Keratinocyte (primary cell): ENCODE data around the gene FOXRED2. TPM values are rescaled to one million over a fixed set of nuclear protein-coding genes. Genes with fewer than 3 reads are reported as not detected.
"Not testable (repeated sequence)": the region's sequence is repeated elsewhere in the genome, so short reads cannot be mapped to it uniquely, and the experiment has no call there.

ENCODE experiments used
- DNase-seq: peaks from one replicate; pipeline ENCODE4 v3.0.0-alpha.2; 2011; ENCODE audit warnings: low read depth, missing footprints, low spot score
- FAIRE-seq: peaks from 2 replicates; lab custom pipeline; 2011; peaks lifted over from hg19 to GRCh38; lab: Jason Lieb, UNC
- H2AFZ ChIP-seq: 2 replicates; pipeline ENCODE4 v1.6.0; 2012; ENCODE audit warnings: low read length, control low read depth, inconsistent platforms; ENCODE audit not compliant: control insufficient read depth
- H3K27ac ChIP-seq: 2 replicates; pipeline ENCODE4 v1.5.1; 2011; ENCODE audit warnings: low read length; ENCODE audit not compliant: control insufficient read depth, insufficient read depth
- H3K27me3 ChIP-seq: 3 replicates; pipeline ENCODE4 v1.6.0; 2011; ENCODE audit warnings: low read length; ENCODE audit not compliant: control insufficient read depth, insufficient read depth; ENCODE audit errors: extremely low read depth
- H3K36me3 ChIP-seq, 2 experiments: 2 replicates in 1 of 2; 3 replicates in 1 of 2; pipeline ENCODE4 v1.5.1; 2011; ENCODE audit warnings: low read length in 2 of 2, mild to moderate bottlenecking in 1 of 2; ENCODE audit not compliant: control insufficient read depth in 2 of 2, insufficient read depth in 2 of 2; ENCODE audit errors: extremely low read depth in 1 of 2
- H3K4me1 ChIP-seq: 3 replicates; pipeline ENCODE4 v1.5.1; 2011; ENCODE audit warnings: low read length; ENCODE audit not compliant: control insufficient read depth, insufficient read depth; ENCODE audit errors: extremely low read depth
- H3K4me2 ChIP-seq: 3 replicates; pipeline ENCODE4 v1.6.0; 2011; ENCODE audit warnings: low read depth, low read length; ENCODE audit not compliant: control insufficient read depth, insufficient read depth; ENCODE audit errors: extremely low read depth
- H3K4me3 ChIP-seq, 3 experiments: fragments of 200-600 bp in 1 of 3; sonication (generic) in 1 of 3; 2 replicates in 2 of 3; 3 replicates in 1 of 3; pipeline ENCODE4 v1.5.1; 2011 to 2016; ENCODE audit warnings: low read length in 3 of 3, mild to moderate bottlenecking in 3 of 3, control low read depth in 2 of 3, inconsistent platforms in 1 of 3, low read depth in 1 of 3, mixed read lengths in 1 of 3, mixed run types in 1 of 3, moderate library complexity in 1 of 3; ENCODE audit not compliant: control insufficient read depth in 2 of 3, insufficient read depth in 2 of 3; ENCODE audit errors: extremely low read depth in 1 of 3
- H3K79me2 ChIP-seq: 2 replicates; pipeline ENCODE4 v1.6.0; 2012; ENCODE audit warnings: low read length; ENCODE audit not compliant: control insufficient read depth, insufficient read depth
- H3K9ac ChIP-seq: 3 replicates; pipeline ENCODE4 v1.6.0; 2011; ENCODE audit warnings: low read length; ENCODE audit not compliant: control insufficient read depth, insufficient read depth; ENCODE audit errors: extremely low read depth
- H3K9me1 ChIP-seq: 3 replicates; pipeline ENCODE4 v1.6.0; 2011; ENCODE audit warnings: low read length; ENCODE audit not compliant: control insufficient read depth, insufficient read depth; ENCODE audit errors: extremely low read depth
- H3K9me3 ChIP-seq: 2 replicates; pipeline ENCODE4 v1.5.1; 2012; ENCODE audit warnings: low read depth, low read length; ENCODE audit not compliant: control insufficient read depth
- H4K20me1 ChIP-seq: 3 replicates; pipeline ENCODE4 v1.6.0; 2011; ENCODE audit warnings: low read length; ENCODE audit not compliant: control insufficient read depth, insufficient read depth; ENCODE audit errors: extremely low read depth
- CTCF ChIP-seq, 3 experiments: IDR thresholded peaks in 1 of 3; conservative IDR thresholded peaks in 1 of 3; optimal IDR thresholded peaks in 1 of 3; 2 replicates in 2 of 3; 3 replicates in 1 of 3; pipeline versions ENCODE3 to v1.5.1; 2011; ENCODE audit warnings: low read length in 3 of 3, mild to moderate bottlenecking in 3 of 3, moderate library complexity in 2 of 3, control low read depth in 1 of 3, inconsistent platforms in 1 of 3; ENCODE audit not compliant: insufficient read depth in 2 of 3; ENCODE audit errors: extremely low read depth in 1 of 3
- EZH2 ChIP-seq: IDR thresholded peaks from one replicate; pipeline ENCODE4 v1.6.1; 2012; ENCODE audit warnings: inconsistent platforms, mild to moderate bottlenecking, low read length, moderate library complexity
- dilution Hi-C: fragments of 300-500 bp; cut with MboI; formaldehyde crosslinking; loops from one replicate; pipeline ENCODE4 v1.7.0; 2020; ENCODE audit warnings: low sequenced_read_pairs; ENCODE audit not compliant: extremely low pct_ligation_motif_present
- polyA plus RNA-seq, 5 experiments: library from polyadenylated mRNA; depleted of rRNA in 3 of 5; stranded (reverse) in 3 of 5; stranded (forward) in 1 of 5; unstranded in 1 of 5; fragments of >200 nt; gene quantifications; 1 replicate in 1 of 5; 2 replicates in 3 of 5; 3 replicates in 1 of 5; pipeline versions ENCODE4 v1.2.1 to v1.2.3, GENCODE V29; 2011 to 2012; ENCODE audit warnings: missing spikeins in 2 of 5, low read depth in 1 of 5, low replicate concordance in 1 of 5

Gene FOXRED2
- polyA plus RNA-seq, 1 donor (not counting 4 experiments of a cell fraction or from before 2014, with no cell fraction given) = 0.71 TPM

GRCh38 chr22:36522662-36523061, 15.8 kb upstream of the FOXRED2 start:
- Histone ChIP-seq H3K36me3 (peaks cover 60 to 88% of the 10 kb centered on the region in 2 experiments), H3K9ac (no peak overlapping the region), H3K9me1 (no peaks in the 10 kb centered on the region), H3K27ac (no peak overlapping the region), H3K79me2 (peaks cover 49% of the 10 kb centered on the region), H3K9me3 (no peaks in the 10 kb centered on the region), H4K20me1 (peaks cover 17% of the 10 kb centered on the region), H3K4me2 (no peak overlapping the region), H2AFZ (no peak overlapping the region), H3K4me3 (no peak overlapping the region), H3K4me1 (peaks cover 10% of the 10 kb centered on the region), H3K27me3 (no peaks in the 10 kb centered on the region)
- dilution Hi-C loops = no loop called here
- no peak for DNase-seq
- TF ChIP-seq CTCF (optimal IDR thresholded peaks at IDR 0.05 in 1 of 3, IDR thresholded peaks at IDR 0.05 in 1 of 3, conservative IDR thresholded peaks at IDR 0.05 in 1 of 3; ENCODE audit: extremely low read depth in 1 of 3, insufficient read depth in 2 of 3, low read length in 3 of 3) (no peak), EZH2 (no peak)
- FAIRE-seq = no peak

GRCh38 chr22:36520423-36520822, 13.6 kb upstream of the FOXRED2 start:
- no peak for DNase-seq
- Histone ChIP-seq H3K27me3 (no peaks in the 10 kb centered on the region), H3K9ac (no peak overlapping the region), H3K27ac (no peak overlapping the region), H3K79me2 (peaks cover 27% of the 10 kb centered on the region), H3K36me3 (peaks cover 73 to 82% of the 10 kb centered on the region in 2 experiments), H3K4me1 (no peaks in the 10 kb centered on the region), H3K9me3 (no peaks in the 10 kb centered on the region), H3K9me1 (no peaks in the 10 kb centered on the region), H4K20me1 (peaks cover 6% of the 10 kb centered on the region), H3K4me3 (no peak overlapping the region), H2AFZ (no peak overlapping the region), H3K4me2 (no peak overlapping the region)
- no peak for TF ChIP-seq EZH2
- TF ChIP-seq CTCF (optimal IDR thresholded peaks at IDR 0.05 in 1 of 3, IDR thresholded peaks at IDR 0.05 in 1 of 3, conservative IDR thresholded peaks at IDR 0.05 in 1 of 3; ENCODE audit: extremely low read depth in 1 of 3, insufficient read depth in 2 of 3, low read length in 3 of 3) = no peak
- FAIRE-seq = no peak
- dilution Hi-C loops = no loop called here

GRCh38 chr22:36519906-36520305, 13.1 kb upstream of the FOXRED2 start:
- dilution Hi-C loops, H3K4me1 ChIP-seq, H3K27ac ChIP-seq, H3K9me1 ChIP-seq, H3K9ac ChIP-seq, H3K4me2 ChIP-seq, H3K27me3 ChIP-seq, FAIRE-seq, H3K4me3 ChIP-seq, H2AFZ ChIP-seq, DNase-seq, H4K20me1 ChIP-seq, H3K9me3 ChIP-seq: not testable (repeated sequence)
- peaks cover 26% of the 10 kb centered on the region for H3K79me2 ChIP-seq
- peaks cover 75 to 78% of the 10 kb centered on the region in 2 experiments for H3K36me3 ChIP-seq
